ENCODE measurements around the gene PCNX2.

PCNX2 gene

GRCh38 chr1:233256789-233257188 is 38.7 kb downstream of the PCNX2 start:
- DNase-seq: no peak

GRCh38 chr1:233256191-233256590 is 39.3 kb downstream of the PCNX2 start:
- DNase-seq: no peak

- DNase-seq: no peak
These were observed 40.4 kb downstream of the PCNX2 start for GRCh38 chr1:233255145-233255544.

- no peak for DNase-seq
These were observed 41.6 kb downstream of the PCNX2 start for GRCh38 chr1:233253832-233254331.

GRCh38 chr1:233253231-233253831 is 42.2 kb downstream of the PCNX2 start:
- DNase-seq: no peak

- no peak for DNase-seq
These were observed 43.1 kb downstream of the PCNX2 start for GRCh38 chr1:233252441-233252840.

- DNase-seq: no peak
These were observed 44.3 kb downstream of the PCNX2 start for GRCh38 chr1:233251201-233251720.

- DNase-seq: no peak
These were observed 47.5 kb downstream of the PCNX2 start for GRCh38 chr1:233248014-233248413.

GRCh38 chr1:233246965-233247364 is 48.6 kb downstream of the PCNX2 start:
- no peak for DNase-seq

GRCh38 chr1:233245191-233245765 is 50.2 kb downstream of the PCNX2 start:
- DNase-seq: no peak

GRCh38 chr1:233244183-233244582 is 51.3 kb downstream of the PCNX2 start:
- DNase-seq: no peak

GRCh38 chr1:233242827-233243483 is 52.6 kb downstream of the PCNX2 start:
- no peak for DNase-seq

- DNase-seq: no peak
These were observed 53.8 kb downstream of the PCNX2 start for GRCh38 chr1:233241759-233242158.

- no peak for DNase-seq
These were observed 54.5 kb downstream of the PCNX2 start for GRCh38 chr1:233240829-233241682.

- DNase-seq: no peak
These were observed 55.2 kb downstream of the PCNX2 start for GRCh38 chr1:233240371-233240770.

- DNase-seq: no peak
These were observed 56.6 kb downstream of the PCNX2 start for GRCh38 chr1:233238884-233239431.

- DNase-seq: no peak
These were observed 57.9 kb downstream of the PCNX2 start for GRCh38 chr1:233237647-233238046.

GRCh38 chr1:233233508-233234040 is 62.0 kb downstream of the PCNX2 start:
- DNase-seq: no peak

- DNase-seq: no peak
These were observed 65.5 kb downstream of the PCNX2 start for GRCh38 chr1:233230011-233230410.

GRCh38 chr1:233229288-233229687 is 66.2 kb downstream of the PCNX2 start:
- no peak for DNase-seq

- no peak for DNase-seq
These were observed 67.5 kb downstream of the PCNX2 start for GRCh38 chr1:233227930-233228465.

- no peak for DNase-seq
These were observed 71.2 kb downstream of the PCNX2 start for GRCh38 chr1:233224311-233224710.

Measured in effector CD8-positive, alpha-beta T cell (primary cell).